Measurements from ENCODE around the gene VSIG8.

VSIG8 gene

GRCh38 chr1:159828176-159828575 is 34.3 kb downstream of the VSIG8 start:
- DNase-seq: no peak

GRCh38 chr1:159827549-159827948 is 34.9 kb downstream of the VSIG8 start:
- no peak for DNase-seq

GRCh38 chr1:159827102-159827490 is 35.4 kb downstream of the VSIG8 start:
- no peak for DNase-seq

- DNase-seq: peak; percentile 30
Measured at GRCh38 chr1:159826441-159827101, 35.9 kb downstream of the VSIG8 start, which contains the start of gene SLAMF8. Gene SLAMF8 (plus strand): TSS chr1:159826873. CDS start chr1:159826899, 26 bp downstream.

- no peak for DNase-seq
Measured at GRCh38 chr1:159825564-159825963, 36.9 kb downstream of the VSIG8 start.

- no peak for DNase-seq
Measured at GRCh38 chr1:159823406-159823805, 39.1 kb downstream of the VSIG8 start.

GRCh38 chr1:159821171-159821867 is 41.1 kb downstream of the VSIG8 start:
- no peak for DNase-seq

- no peak for DNase-seq
Measured at GRCh38 chr1:159817276-159818041, 45.0 kb downstream of the VSIG8 start.

GRCh38 chr1:159815926-159816325 is 46.5 kb downstream of the VSIG8 start:
- DNase-seq: no peak

- DNase-seq: no peak
Measured at GRCh38 chr1:159804924-159805323, 57.5 kb downstream of the VSIG8 start.
